ENCODE measurements around the gene IMMP1L. TPM values are rescaled to one million over a fixed set of nuclear protein-coding genes. Genes with fewer than 3 reads are reported as not detected.

IMMP1L gene
- total RNA-seq, 6 experiments from 2014 or later, result 5.9 to 17.9 (median 10.6) TPM

DNA sequence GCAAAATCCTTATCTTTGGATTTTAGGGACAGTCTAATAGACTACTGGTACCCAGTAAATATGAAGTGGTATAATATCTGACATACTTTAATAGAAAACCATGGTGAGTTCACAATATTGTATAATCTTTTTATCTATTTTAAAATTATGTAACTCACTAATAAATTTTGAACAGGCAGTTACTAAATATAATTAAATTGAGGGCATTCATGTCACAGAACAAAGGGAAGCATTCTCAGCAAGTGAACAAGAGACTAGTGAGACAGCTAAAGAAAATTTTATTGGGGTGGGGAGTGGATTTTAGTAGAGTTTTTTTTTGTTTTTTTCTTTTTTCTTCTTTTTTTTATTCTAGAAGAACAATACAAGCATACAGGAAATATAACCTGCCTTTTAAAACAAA lies 84.8 kb downstream of the IMMP1L start:
- no peaks in the 10 kb centered on the region for H3K27me3 ChIP-seq
- TF ChIP-seq, protein P1, sequence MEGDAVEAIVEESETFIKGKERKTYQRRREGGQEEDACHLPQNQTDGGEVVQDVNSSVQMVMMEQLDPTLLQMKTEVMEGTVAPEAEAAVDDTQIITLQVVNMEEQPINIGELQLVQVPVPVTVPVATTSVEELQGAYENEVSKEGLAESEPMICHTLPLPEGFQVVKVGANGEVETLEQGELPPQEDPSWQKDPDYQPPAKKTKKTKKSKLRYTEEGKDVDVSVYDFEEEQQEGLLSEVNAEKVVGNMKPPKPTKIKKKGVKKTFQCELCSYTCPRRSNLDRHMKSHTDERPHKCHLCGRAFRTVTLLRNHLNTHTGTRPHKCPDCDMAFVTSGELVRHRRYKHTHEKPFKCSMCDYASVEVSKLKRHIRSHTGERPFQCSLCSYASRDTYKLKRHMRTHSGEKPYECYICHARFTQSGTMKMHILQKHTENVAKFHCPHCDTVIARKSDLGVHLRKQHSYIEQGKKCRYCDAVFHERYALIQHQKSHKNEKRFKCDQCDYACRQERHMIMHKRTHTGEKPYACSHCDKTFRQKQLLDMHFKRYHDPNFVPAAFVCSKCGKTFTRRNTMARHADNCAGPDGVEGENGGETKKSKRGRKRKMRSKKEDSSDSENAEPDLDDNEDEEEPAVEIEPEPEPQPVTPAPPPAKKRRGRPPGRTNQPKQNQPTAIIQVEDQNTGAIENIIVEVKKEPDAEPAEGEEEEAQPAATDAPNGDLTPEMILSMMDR (IDR thresholded peaks at IDR 0.05), result no peak
- TF ChIP-seq POLR2A (IDR thresholded peaks at IDR 0.05), result no peak
- intact Hi-C loops (cut with DNase I), result no loop called here
- H3K4me1 ChIP-seq, result no peaks in the 10 kb centered on the region
- no peak for DNase-seq
- ATAC-seq, result no peak
- no peak overlapping the region for H3K4me3 ChIP-seq
- no peaks in the 10 kb centered on the region for H3K36me3 ChIP-seq
- no peaks in the 10 kb centered on the region for H3K9me3 ChIP-seq
- no peak overlapping the region for H3K27ac ChIP-seq

DNA sequence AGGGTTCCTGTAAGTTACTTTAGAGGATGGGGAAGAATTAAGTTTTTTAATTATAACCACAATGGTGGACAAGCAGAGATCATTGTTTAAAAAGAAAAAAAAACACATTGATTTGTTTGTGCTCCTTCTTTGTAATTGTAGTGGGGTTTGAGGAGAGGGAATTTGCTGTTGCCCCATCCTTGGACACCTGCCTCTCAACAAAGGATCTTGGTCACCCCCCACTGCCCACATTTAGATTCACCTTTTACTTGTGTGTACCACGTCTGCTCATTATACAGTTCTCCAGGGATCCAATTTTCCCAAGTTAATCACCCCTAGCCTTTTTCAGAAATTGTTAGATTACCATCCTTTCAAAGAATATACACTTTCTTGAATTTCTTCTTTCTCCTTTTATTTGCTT lies 86.7 kb downstream of the IMMP1L start:
- no peaks in the 10 kb centered on the region for H3K9me3 ChIP-seq
- H3K27me3 ChIP-seq, result no peaks in the 10 kb centered on the region
- ATAC-seq, result no peak
- TF ChIP-seq, protein P1 (IDR thresholded peaks at IDR 0.05), result no peak
- no peak for TF ChIP-seq POLR2A (IDR thresholded peaks at IDR 0.05)
- H3K4me1 ChIP-seq, result no peaks in the 10 kb centered on the region
- H3K4me3 ChIP-seq, result no peak overlapping the region
- H3K36me3 ChIP-seq, result no peaks in the 10 kb centered on the region
- intact Hi-C loops (cut with DNase I), result no loop called here
- no peak overlapping the region for H3K27ac ChIP-seq
- 93% methylated on average over 1 of the region's 1 CpG for WGBS (ENCODE audit: insufficient coverage, low coverage, low lambda C conversion rate, missing lambda C conversion rate)
- DNase-seq, result no peak

DNA sequence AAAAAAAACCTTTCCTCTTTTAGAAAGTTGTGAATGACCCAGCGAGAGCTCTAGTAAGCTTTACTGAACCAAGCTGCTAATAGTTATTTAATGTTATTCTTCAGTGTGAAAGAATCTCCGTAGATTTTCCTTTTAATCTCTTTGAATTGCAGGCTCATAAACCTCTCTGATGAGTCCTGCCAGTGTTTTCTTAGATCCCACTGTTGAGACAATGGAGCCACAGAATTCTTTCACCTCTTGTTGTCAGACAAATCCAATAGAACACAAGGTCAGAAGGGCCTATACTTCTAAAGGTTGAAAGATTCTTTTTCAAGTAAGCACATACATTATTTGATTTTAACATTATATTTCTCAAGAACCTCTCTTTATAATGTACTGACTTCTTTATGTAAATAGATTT lies 87.6 kb downstream of the IMMP1L start:
- no peaks in the 10 kb centered on the region for H3K4me1 ChIP-seq
- no peak overlapping the region for H3K4me3 ChIP-seq
- no peak for ATAC-seq
- H3K27ac ChIP-seq, result no peak overlapping the region
- no peaks in the 10 kb centered on the region for H3K27me3 ChIP-seq
- TF ChIP-seq, protein P1 (IDR thresholded peaks at IDR 0.05), result no peak
- TF ChIP-seq POLR2A (IDR thresholded peaks at IDR 0.05), result no peak
- no peaks in the 10 kb centered on the region for H3K36me3 ChIP-seq
- intact Hi-C loops (cut with DNase I), result no loop called here
- no peaks in the 10 kb centered on the region for H3K9me3 ChIP-seq
- 81% methylated on average over 2 of the region's 2 CpGs for WGBS (ENCODE audit: insufficient coverage, low coverage, low lambda C conversion rate, missing lambda C conversion rate)
- no peak for DNase-seq

DNA sequence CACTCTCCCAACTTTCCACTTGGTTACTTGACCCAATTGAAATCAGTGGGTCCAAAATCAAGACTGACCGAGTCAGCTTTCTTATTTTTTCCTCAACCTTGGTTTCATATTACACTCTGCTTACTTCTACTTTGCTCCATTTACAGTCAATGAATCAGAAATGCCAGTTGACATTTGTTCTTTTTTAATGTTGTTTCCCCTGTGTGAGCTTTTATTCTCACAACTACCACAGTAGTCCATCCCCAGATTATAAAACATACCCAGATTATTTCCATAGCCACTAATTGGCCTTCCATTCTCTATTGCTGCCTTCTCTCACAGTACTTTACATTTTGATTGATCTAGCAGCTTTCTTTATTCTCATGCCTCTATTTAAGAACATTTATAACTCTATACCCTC lies 89.8 kb downstream of the IMMP1L start:
- Histone ChIP-seq H3K4me1 (no peaks in the 10 kb centered on the region), H3K27me3 (no peaks in the 10 kb centered on the region), H3K36me3 (no peaks in the 10 kb centered on the region), H3K4me3 (no peak overlapping the region), H3K9me3 (no peaks in the 10 kb centered on the region), H3K27ac (no peak overlapping the region)
- intact Hi-C loops (cut with DNase I), result no loop called here
- ATAC-seq, result no peak
- DNase-seq, result no peak
- 93% methylated on average over 1 of the region's 1 CpG for WGBS (ENCODE audit: insufficient coverage, low coverage, low lambda C conversion rate, missing lambda C conversion rate)
- no peak for TF ChIP-seq POLR2A (IDR thresholded peaks at IDR 0.05)
- TF ChIP-seq, protein P1 (IDR thresholded peaks at IDR 0.05), result no peak

DNA sequence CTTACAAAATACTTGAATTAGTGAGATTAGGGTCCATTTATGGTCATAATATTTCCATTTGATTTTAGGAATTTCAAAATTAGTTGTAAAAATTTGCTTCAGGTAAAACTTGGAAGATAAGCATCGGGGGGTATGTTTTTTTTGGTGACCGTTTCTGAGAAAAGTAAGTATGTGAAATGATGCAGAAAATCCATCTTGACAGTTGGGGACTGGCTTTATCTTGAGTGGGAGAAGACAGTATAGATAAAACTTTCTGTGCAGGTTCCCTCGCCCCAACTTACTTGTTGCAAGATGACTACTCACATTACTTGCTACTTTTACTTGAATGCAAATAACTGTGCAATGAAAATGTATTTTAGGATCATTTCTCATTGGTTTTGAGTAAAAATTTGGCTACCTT lies 90.3 kb downstream of the IMMP1L start:
- Histone ChIP-seq H3K27ac (no peak overlapping the region), H3K36me3 (no peaks in the 10 kb centered on the region), H3K27me3 (no peaks in the 10 kb centered on the region), H3K9me3 (no peaks in the 10 kb centered on the region), H3K4me1 (no peaks in the 10 kb centered on the region), H3K4me3 (no peak overlapping the region)
- intact Hi-C loops (cut with DNase I), result no loop called here
- ATAC-seq (no peak), DNase-seq (no peak)
- TF ChIP-seq, protein P1 (IDR thresholded peaks at IDR 0.05), result no peak
- TF ChIP-seq POLR2A (IDR thresholded peaks at IDR 0.05), result no peak
- WGBS (ENCODE audit: insufficient coverage, low coverage, low lambda C conversion rate, missing lambda C conversion rate), result 80% methylated on average over 3 of the region's 3 CpGs
